GM12891 (cell line): ENCODE measurements around the gene RPL13.

Source experiments
- PAX5 ChIP-seq: IDR thresholded peaks from 2 replicates; pipeline ENCODE4 v1.6.1; 2011; ENCODE audit warnings: low read length, moderate library complexity, mild to moderate bottlenecking; ENCODE audit not compliant: insufficient read depth, severe bottlenecking
- POLR2A ChIP-seq: IDR thresholded peaks from 2 replicates; pipeline ENCODE4 v1.6.1; 2011; ENCODE audit warnings: low read depth, low read length, control low read depth
- POLR2AphosphoS5 ChIP-seq: IDR thresholded peaks from 2 replicates; pipeline ENCODE4 v1.6.1; 2011; ENCODE audit warnings: low read depth, low read length, control low read depth
- POU2F2 ChIP-seq: IDR thresholded peaks from 2 replicates; pipeline ENCODE4 v1.6.1; 2011; ENCODE audit warnings: low read depth, mild to moderate bottlenecking, control low read depth, low read length, moderate library complexity
- SPI1 ChIP-seq: IDR thresholded peaks from 2 replicates; pipeline ENCODE4 v1.6.1; 2011; ENCODE audit warnings: low read depth, low read length, control low read depth
- TAF1 ChIP-seq: IDR thresholded peaks from 2 replicates; pipeline ENCODE4 v1.6.1; 2011; ENCODE audit warnings: low read depth, low read length, control low read depth

GRCh38 chr16:89583197-89583894 is 22.9 kb downstream of the RPL13 start:
- TF ChIP-seq POLR2AphosphoS5 (no peak), POLR2A (no peak), TAF1 (no peak), SPI1 (no peak), PAX5 (no peak), POU2F2 (no peak)
